GM18867 (cell line): ENCODE results near the gene OSBPL5.

Source experiments
- ATAC-seq: cut with Tn5 transposase; IDR thresholded peaks from one replicate; pipeline ENCODE4 v1.9.1; 2021; ENCODE audit warnings: mild to moderate bottlenecking, moderate library complexity; ENCODE audit not compliant: unreplicated experiment

OSBPL5 gene

GRCh38 chr11:3041699-3042441 lies 123.2 kb downstream of the OSBPL5 start:
- ATAC-seq: no peak

- ATAC-seq: no peak
These were observed 124.2 kb downstream of the OSBPL5 start for GRCh38 chr11:3040881-3041280.

GRCh38 chr11:3037945-3038271 lies 127.2 kb downstream of the OSBPL5 start:
- ATAC-seq: no peak
